Measurements from ENCODE around the gene NPR2.

The NPR2 gene

GRCh38 chr9:35831040-35831439 lies 39.6 kb downstream of the NPR2 start:
- no peaks in the 10 kb centered on the region for H3K9me2 ChIP-seq (replicated peaks; ENCODE audit: insufficient read depth, low read length)
- H3K36me3 ChIP-seq (ENCODE audit: low read length) = no peaks in the 10 kb centered on the region
- H3K9ac ChIP-seq (ENCODE audit: low read length) = no peak overlapping the region
- H3K27ac ChIP-seq (ENCODE audit: low read depth, low read length) = no peak overlapping the region
- H3K27me3 ChIP-seq (ENCODE audit: low read length) = no peaks in the 10 kb centered on the region
- H2AFZ ChIP-seq (ENCODE audit: low read depth, low read length, severe bottlenecking) = no peak overlapping the region
- no peak overlapping the region for H3K4me3 ChIP-seq (ENCODE audit: insufficient read depth, low read length, poor library complexity, severe bottlenecking)
- no peaks in the 10 kb centered on the region for H3K9me3 ChIP-seq (ENCODE audit: insufficient read depth, low read length)
- H4K20me1 ChIP-seq (ENCODE audit: low read depth, low read length) = no peaks in the 10 kb centered on the region
- H3F3A ChIP-seq (ENCODE audit: insufficient read depth) = no peaks in the 10 kb centered on the region
- TF ChIP-seq CTCF (IDR thresholded peaks at IDR 0.05; ENCODE audit: insufficient read depth, low read length, poor library complexity, severe bottlenecking) = no peak
- no peak for TF ChIP-seq EZH2phosphoT487 (conservative IDR thresholded peaks at IDR 0.05; ENCODE audit: low read length)
- H3K4me2 ChIP-seq (ENCODE audit: low read depth, low read length, poor library complexity, severe bottlenecking) = no peak overlapping the region
- H3K79me2 ChIP-seq (ENCODE audit: insufficient read depth, low read length) = no peaks in the 10 kb centered on the region

- Histone ChIP-seq H3K9me2 (replicated peaks; ENCODE audit: insufficient read depth, low read length) (no peaks in the 10 kb centered on the region), H3K4me3 (ENCODE audit: insufficient read depth, low read length, poor library complexity, severe bottlenecking) (no peak overlapping the region), H3K9ac (ENCODE audit: low read length) (no peak overlapping the region), H3K9me3 (ENCODE audit: insufficient read depth, low read length) (no peaks in the 10 kb centered on the region), H3K27ac (ENCODE audit: low read depth, low read length) (no peak overlapping the region), H3K79me2 (ENCODE audit: insufficient read depth, low read length) (no peaks in the 10 kb centered on the region), H3F3A (ENCODE audit: insufficient read depth) (no peaks in the 10 kb centered on the region), H2AFZ (ENCODE audit: low read depth, low read length, severe bottlenecking) (no peak overlapping the region), H3K27me3 (ENCODE audit: low read length) (no peaks in the 10 kb centered on the region), H4K20me1 (ENCODE audit: low read depth, low read length) (no peaks in the 10 kb centered on the region), H3K36me3 (ENCODE audit: low read length) (no peaks in the 10 kb centered on the region), H3K4me2 (ENCODE audit: low read depth, low read length, poor library complexity, severe bottlenecking) (no peak overlapping the region)
- TF ChIP-seq EZH2phosphoT487 (conservative IDR thresholded peaks at IDR 0.05; ENCODE audit: low read length) (no peak), CTCF (IDR thresholded peaks at IDR 0.05; ENCODE audit: insufficient read depth, low read length, poor library complexity, severe bottlenecking) (no peak)
Observed at GRCh38 chr9:35832814-35833213, 41.4 kb downstream of the NPR2 start.

GRCh38 chr9:35834260-35835215 lies 43.1 kb downstream of the NPR2 start:
- TF ChIP-seq EZH2phosphoT487 (conservative IDR thresholded peaks at IDR 0.05; ENCODE audit: low read length) (no peak), CTCF (IDR thresholded peaks at IDR 0.05; ENCODE audit: insufficient read depth, low read length, poor library complexity, severe bottlenecking) (no peak)
- Histone ChIP-seq H3K36me3 (ENCODE audit: low read length) (no peaks in the 10 kb centered on the region), H3K4me2 (ENCODE audit: low read depth, low read length, poor library complexity, severe bottlenecking) (no peak overlapping the region), H3K4me3 (ENCODE audit: insufficient read depth, low read length, poor library complexity, severe bottlenecking) (no peak overlapping the region), H3K9ac (ENCODE audit: low read length) (no peak overlapping the region), H3K27ac (ENCODE audit: low read depth, low read length) (no peak overlapping the region), H3K9me2 (replicated peaks; ENCODE audit: insufficient read depth, low read length) (no peaks in the 10 kb centered on the region), H3K27me3 (ENCODE audit: low read length) (no peaks in the 10 kb centered on the region), H2AFZ (ENCODE audit: low read depth, low read length, severe bottlenecking) (no peak overlapping the region), H3K79me2 (ENCODE audit: insufficient read depth, low read length) (no peaks in the 10 kb centered on the region), H3K9me3 (ENCODE audit: insufficient read depth, low read length) (no peaks in the 10 kb centered on the region), H3F3A (ENCODE audit: insufficient read depth) (no peaks in the 10 kb centered on the region), H4K20me1 (ENCODE audit: low read depth, low read length) (no peaks in the 10 kb centered on the region)
